HPDE6-E6E7 (cell line): Measurements from ENCODE around the gene THADA.
"Not testable (repeated sequence)": the region's sequence is repeated elsewhere in the genome, so short reads cannot be mapped to it uniquely, and the experiment has no call there.

ENCODE experiments used
- DNase-seq: peaks from one replicate; pipeline ENCODE4 v3.0.0; 2011; ENCODE audit warnings: missing footprints; ENCODE audit errors: extremely low spot score

Gene THADA

GRCh38 chr2:43305012-43305411, 290.8 kb downstream of the THADA start:
- DNase-seq = no peak

- DNase-seq = no peak
Observed at GRCh38 chr2:43303889-43304288, 291.9 kb downstream of the THADA start.

- DNase-seq = no peak
Observed at GRCh38 chr2:43302961-43303494, 292.8 kb downstream of the THADA start.

GRCh38 chr2:43302182-43302960, 293.5 kb downstream of the THADA start:
- no peak for DNase-seq

GRCh38 chr2:43300781-43301583, 294.9 kb downstream of the THADA start:
- no peak for DNase-seq

- DNase-seq = no peak
Observed at GRCh38 chr2:43300222-43300621, 295.6 kb downstream of the THADA start.

- DNase-seq = no peak
Observed at GRCh38 chr2:43298500-43298899, 297.3 kb downstream of the THADA start.

GRCh38 chr2:43297740-43298139, 298.1 kb downstream of the THADA start:
- DNase-seq = not testable (repeated sequence)

- DNase-seq = no peak
Observed at GRCh38 chr2:43294973-43295603, 300.8 kb downstream of the THADA start.

- DNase-seq = peak; percentile 92
Observed at GRCh38 chr2:43293744-43294695, 301.8 kb downstream of the THADA start.

GRCh38 chr2:43292851-43293743, 302.7 kb downstream of the THADA start:
- no peak for DNase-seq

GRCh38 chr2:43292297-43292696, 303.5 kb downstream of the THADA start:
- DNase-seq = no peak

GRCh38 chr2:43289331-43289730, 306.5 kb downstream of the THADA start:
- no peak for DNase-seq

GRCh38 chr2:43288417-43289305, 307.2 kb downstream of the THADA start:
- no peak for DNase-seq

GRCh38 chr2:43285987-43286386, 309.9 kb downstream of the THADA start:
- no peak for DNase-seq

- no peak for DNase-seq
Observed at GRCh38 chr2:43284967-43285366, 310.9 kb downstream of the THADA start.

GRCh38 chr2:43284347-43284746, 311.5 kb downstream of the THADA start:
- not testable (repeated sequence) for DNase-seq

- DNase-seq = no peak
Observed at GRCh38 chr2:43280994-43281393, 314.8 kb downstream of the THADA start.

GRCh38 chr2:43279317-43279840, 316.5 kb downstream of the THADA start:
- DNase-seq = no peak
